ENCODE data around the gene CFAP69.
A peak's percentile ranks its signal among the peaks of the same experiment; 100 is the strongest.

Gene CFAP69

DNA sequence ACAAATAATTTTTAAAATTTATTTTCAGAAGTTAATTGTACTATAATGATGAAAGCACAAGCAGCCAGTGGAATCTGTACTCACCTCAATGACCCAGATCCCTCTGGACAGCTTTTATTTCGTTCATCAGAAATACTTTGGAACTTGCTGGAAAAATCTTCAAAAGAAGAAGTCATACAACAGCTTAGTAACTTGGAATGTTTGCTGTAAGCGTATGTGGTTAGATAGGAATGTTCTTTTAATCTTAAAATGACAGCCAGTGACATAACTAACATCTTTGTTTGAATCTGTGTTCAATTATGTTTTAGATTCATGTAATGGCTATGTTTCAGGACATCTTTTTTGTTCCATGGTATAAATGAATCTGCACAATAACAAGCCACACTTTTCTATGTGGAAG, 26.8 kb downstream of the CFAP69 start:
- Histone ChIP-seq H3K4me3 (ENCODE audit: low read length) (no peak overlapping the region), H3K9ac (ENCODE audit: low read length) (peak overlapping the region; percentile 44), H3K9me3 (ENCODE audit: control insufficient read depth, low read length) (no peaks in the 10 kb centered on the region), H3K36me3 (ENCODE audit: control insufficient read depth, insufficient read depth, low read length, severe bottlenecking) (peaks cover 3% of the 10 kb centered on the region), H3K27me3 (replicated peaks; ENCODE audit: control insufficient read depth, insufficient read depth, low read length) (no peaks in the 10 kb centered on the region), H3K4me1 (ENCODE audit: control insufficient read depth, insufficient read depth, low read length) (peaks cover 59% of the 10 kb centered on the region)
- DNase-seq (ENCODE audit: low read depth): peak; percentile 84

DNA sequence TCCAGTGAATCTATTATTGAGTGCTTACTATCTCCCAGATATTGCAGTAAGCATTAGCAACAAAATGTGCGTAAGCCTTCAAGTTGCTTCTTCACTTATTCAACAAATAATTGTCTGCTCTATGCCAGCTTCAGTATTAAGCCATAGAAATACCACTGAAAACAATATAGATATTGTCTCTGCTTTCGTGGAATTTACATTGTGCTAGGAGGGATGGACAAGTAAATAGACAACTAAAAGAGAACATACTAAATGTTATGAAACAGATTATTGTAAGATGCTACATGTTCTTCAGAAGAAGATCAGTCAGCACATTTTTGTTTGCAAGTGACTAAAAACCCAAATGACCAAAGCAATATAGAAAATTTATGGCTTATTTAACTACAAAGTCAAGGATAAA, 27.3 kb downstream of the CFAP69 start:
- H3K4me3 ChIP-seq (ENCODE audit: low read length): no peak overlapping the region
- no peaks in the 10 kb centered on the region for H3K27me3 ChIP-seq (replicated peaks; ENCODE audit: control insufficient read depth, insufficient read depth, low read length)
- peak; percentile 3 for DNase-seq (ENCODE audit: low read depth)
- no peaks in the 10 kb centered on the region for H3K9me3 ChIP-seq (ENCODE audit: control insufficient read depth, low read length)
- peaks cover 3% of the 10 kb centered on the region for H3K36me3 ChIP-seq (ENCODE audit: control insufficient read depth, insufficient read depth, low read length, severe bottlenecking)
- H3K4me1 ChIP-seq (ENCODE audit: control insufficient read depth, insufficient read depth, low read length): peaks cover 56% of the 10 kb centered on the region
- peak overlapping the region; percentile 10 for H3K9ac ChIP-seq (ENCODE audit: low read length)

DNA sequence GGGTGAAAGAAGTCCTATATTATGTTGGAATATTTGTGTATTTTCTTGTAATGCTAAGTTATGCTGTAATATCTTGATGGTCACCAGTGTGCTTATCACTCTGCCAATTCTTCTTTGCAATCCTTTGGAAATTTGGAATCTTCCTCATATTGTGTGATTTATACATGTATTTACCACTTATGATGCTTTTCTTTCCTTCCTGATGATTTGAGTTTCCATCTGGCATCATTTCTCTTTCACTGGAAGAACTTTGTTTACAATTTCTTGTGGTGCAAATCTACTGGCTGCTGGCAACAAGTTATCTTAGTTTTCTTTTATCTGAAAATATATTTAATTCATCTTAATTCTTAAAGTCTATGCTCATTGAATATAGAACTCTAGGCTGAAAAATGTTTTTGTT, 29.2 kb downstream of the CFAP69 start:
- Histone ChIP-seq H3K4me1 (ENCODE audit: control insufficient read depth, insufficient read depth, low read length) (peaks cover 43% of the 10 kb centered on the region), H3K4me3 (ENCODE audit: low read length) (no peak overlapping the region)
- DNase-seq (ENCODE audit: low read depth): no peak

DNA sequence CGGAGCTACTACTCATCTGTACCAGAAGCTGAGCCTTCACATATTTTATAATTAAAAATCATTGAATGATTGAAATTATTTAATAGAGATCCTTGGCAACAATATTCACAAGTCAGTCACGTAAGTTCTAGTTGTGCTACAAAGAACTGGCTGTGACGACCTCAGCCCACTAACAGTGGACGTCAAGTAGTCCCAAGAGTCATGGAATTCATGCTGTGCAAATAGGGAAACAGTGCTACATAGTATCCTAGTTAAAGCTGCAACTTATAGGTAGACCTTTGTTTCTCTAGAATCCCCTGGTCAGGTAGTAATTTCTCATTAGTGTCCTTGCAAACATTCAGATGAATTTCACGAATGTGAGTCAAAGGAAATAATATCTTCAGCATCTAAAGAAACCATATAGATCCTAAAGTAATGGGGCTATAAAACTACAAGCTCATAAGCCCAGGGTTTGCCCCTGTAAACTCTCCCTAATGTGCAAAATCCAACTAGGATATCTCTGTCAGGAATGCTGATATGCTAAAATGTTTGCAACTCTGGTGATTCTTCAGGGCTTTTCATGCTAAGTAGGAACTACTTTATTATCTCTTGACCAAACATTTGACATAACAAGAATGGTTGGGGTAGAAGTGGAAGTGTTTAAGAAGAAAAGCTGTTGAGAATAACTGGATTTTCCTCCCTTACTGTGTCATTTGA, 31.2 kb downstream of the CFAP69 start:
- peaks cover 25% of the 10 kb centered on the region for H3K4me1 ChIP-seq (ENCODE audit: control insufficient read depth, insufficient read depth, low read length)
- H3K36me3 ChIP-seq (ENCODE audit: control insufficient read depth, insufficient read depth, low read length, severe bottlenecking): peaks cover 7% of the 10 kb centered on the region
- H3K9ac ChIP-seq (ENCODE audit: low read length): no peak overlapping the region
- H3K9me3 ChIP-seq (ENCODE audit: control insufficient read depth, low read length): no peaks in the 10 kb centered on the region
- no peak for DNase-seq (ENCODE audit: low read depth)
- no peaks in the 10 kb centered on the region for H3K27me3 ChIP-seq (replicated peaks; ENCODE audit: control insufficient read depth, insufficient read depth, low read length)
- no peak overlapping the region for H3K4me3 ChIP-seq (ENCODE audit: low read length)

More for the DNA sequence above, 29.2 kb downstream of the CFAP69 start:
- Histone ChIP-seq H3K27me3 (replicated peaks; ENCODE audit: control insufficient read depth, insufficient read depth, low read length) (no peaks in the 10 kb centered on the region), H3K9me3 (ENCODE audit: control insufficient read depth, low read length) (no peaks in the 10 kb centered on the region), H3K9ac (ENCODE audit: low read length) (no peak overlapping the region), H3K36me3 (ENCODE audit: control insufficient read depth, insufficient read depth, low read length, severe bottlenecking) (peaks cover 3% of the 10 kb centered on the region)

DNA sequence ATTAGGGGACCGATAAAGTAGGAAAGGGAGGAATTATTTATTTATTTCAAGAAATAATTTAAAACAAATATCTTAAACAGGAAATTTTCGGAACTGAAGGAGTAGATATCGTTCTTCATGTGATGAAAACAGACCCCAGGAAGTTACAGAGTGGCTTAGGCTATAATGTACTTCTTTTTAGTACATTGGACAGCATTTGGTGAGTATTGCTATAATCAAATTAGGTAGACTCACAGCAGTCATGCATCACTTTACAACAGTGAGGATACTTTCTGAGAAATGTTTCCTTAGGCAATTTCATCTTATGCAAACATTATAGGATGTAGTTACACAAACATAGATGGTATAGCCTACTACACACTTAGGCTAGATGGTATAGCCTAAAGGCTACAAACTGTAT, 43.2 kb downstream of the CFAP69 start:
- H3K4me3 ChIP-seq (ENCODE audit: low read length): no peak overlapping the region
- no peak overlapping the region for H3K9ac ChIP-seq (ENCODE audit: low read length)
- DNase-seq (ENCODE audit: low read depth): no peak
- peaks cover 36% of the 10 kb centered on the region for H3K36me3 ChIP-seq (ENCODE audit: control insufficient read depth, insufficient read depth, low read length, severe bottlenecking)
- H3K4me1 ChIP-seq (ENCODE audit: control insufficient read depth, insufficient read depth, low read length): no peaks in the 10 kb centered on the region
- H3K27me3 ChIP-seq (replicated peaks; ENCODE audit: control insufficient read depth, insufficient read depth, low read length): no peaks in the 10 kb centered on the region
- peaks cover 9% of the 10 kb centered on the region for H3K9me3 ChIP-seq (ENCODE audit: control insufficient read depth, low read length)

DNA sequence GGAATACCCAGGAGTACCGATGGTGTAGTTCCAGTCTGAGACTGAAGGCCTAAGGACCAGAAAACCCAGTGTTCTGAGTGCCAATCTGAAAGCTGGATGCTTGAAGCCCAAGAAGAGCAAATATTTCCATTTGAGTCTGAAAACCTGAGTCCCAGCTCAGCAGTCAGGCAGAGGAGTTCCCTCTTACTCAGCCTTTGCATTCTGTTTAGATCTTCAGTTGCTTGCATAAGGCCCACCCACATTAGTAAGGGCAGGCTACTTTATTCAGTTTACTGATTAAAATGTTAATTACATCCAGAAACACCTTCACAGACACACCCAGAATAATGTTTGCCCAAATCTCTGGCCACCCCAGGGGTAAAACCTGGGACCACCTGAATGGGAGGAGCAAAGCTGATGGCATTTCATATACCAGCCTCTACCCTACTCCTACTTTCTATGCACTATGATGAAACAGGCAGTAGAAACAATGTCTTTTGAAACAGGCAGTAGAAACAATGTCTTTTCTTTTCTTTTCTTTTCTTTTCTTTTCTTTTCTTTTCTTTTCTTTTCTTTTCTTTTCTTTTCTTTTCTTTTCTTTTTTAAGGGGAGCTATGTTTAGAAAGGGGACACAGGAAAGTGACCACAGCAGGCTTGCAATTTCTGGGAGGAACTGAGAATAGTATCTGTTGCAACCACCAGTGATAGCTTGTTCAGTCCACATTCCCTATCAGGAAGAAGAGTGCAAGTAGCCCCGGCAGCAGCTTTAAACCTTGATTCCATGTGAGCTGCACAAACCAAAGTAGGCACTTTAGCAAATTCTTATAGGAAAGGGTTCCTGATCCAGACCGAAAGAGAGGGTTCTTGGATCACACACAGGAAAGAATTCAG, 45.5 kb downstream of the CFAP69 start:
- DNase-seq (ENCODE audit: low read depth): no peak
- peaks cover 9% of the 10 kb centered on the region for H3K9me3 ChIP-seq (ENCODE audit: control insufficient read depth, low read length)
- no peaks in the 10 kb centered on the region for H3K4me1 ChIP-seq (ENCODE audit: control insufficient read depth, insufficient read depth, low read length)
- no peak overlapping the region for H3K4me3 ChIP-seq (ENCODE audit: low read length)
- H3K36me3 ChIP-seq (ENCODE audit: control insufficient read depth, insufficient read depth, low read length, severe bottlenecking): peaks cover 42% of the 10 kb centered on the region
- H3K9ac ChIP-seq (ENCODE audit: low read length): no peak overlapping the region
- H3K27me3 ChIP-seq (replicated peaks; ENCODE audit: control insufficient read depth, insufficient read depth, low read length): no peaks in the 10 kb centered on the region

DNA sequence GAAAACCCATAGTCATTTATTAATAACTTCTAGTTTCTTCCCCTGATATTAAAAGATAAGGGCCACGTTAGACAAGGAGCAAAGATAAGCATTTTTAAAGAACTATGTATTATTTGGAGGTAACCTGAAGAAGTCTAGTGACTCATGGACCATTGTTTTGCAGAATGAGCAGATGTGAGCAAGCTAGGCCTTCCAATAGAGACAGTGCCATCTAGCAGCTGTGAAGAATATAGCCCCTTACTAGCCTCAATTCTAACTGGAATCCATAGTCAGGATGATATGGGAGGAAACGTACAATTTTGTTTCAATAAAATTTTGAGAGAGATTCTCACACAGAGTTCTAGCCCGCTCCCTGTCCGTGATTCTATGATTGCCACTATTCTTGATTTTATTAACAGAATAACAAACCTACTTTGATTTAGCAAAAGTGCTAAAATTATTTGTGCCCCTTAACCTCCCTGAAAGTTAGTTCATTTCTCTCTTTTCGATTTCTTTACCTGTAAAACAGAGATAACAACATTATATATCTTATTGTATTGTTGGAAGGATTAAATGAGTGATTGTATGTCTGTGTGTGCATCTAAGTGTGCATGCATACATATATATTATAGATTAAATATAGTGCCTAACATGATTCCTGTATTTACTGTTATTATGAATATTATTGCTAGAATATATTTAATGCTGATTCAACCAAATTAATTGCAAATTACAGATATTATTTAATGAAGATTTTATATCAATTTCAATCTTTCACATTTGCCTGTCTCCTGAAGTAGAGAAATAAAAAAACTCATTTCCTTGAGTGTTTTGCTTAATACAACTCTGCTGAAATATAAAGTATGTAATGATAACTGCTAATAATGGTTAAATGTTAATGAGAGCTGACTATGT, 53.4 kb downstream of the CFAP69 start:
- peaks cover 7% of the 10 kb centered on the region for H3K4me1 ChIP-seq (ENCODE audit: control insufficient read depth, insufficient read depth, low read length)
- H3K9me3 ChIP-seq (ENCODE audit: control insufficient read depth, low read length): no peaks in the 10 kb centered on the region
- H3K9ac ChIP-seq (ENCODE audit: low read length): no peak overlapping the region
- no peak overlapping the region for H3K4me3 ChIP-seq (ENCODE audit: low read length)
- H3K27me3 ChIP-seq (replicated peaks; ENCODE audit: control insufficient read depth, insufficient read depth, low read length): no peaks in the 10 kb centered on the region
- H3K36me3 ChIP-seq (ENCODE audit: control insufficient read depth, insufficient read depth, low read length, severe bottlenecking): peaks cover 8% of the 10 kb centered on the region
- peak; percentile 83 for DNase-seq (ENCODE audit: low read depth)

DNA sequence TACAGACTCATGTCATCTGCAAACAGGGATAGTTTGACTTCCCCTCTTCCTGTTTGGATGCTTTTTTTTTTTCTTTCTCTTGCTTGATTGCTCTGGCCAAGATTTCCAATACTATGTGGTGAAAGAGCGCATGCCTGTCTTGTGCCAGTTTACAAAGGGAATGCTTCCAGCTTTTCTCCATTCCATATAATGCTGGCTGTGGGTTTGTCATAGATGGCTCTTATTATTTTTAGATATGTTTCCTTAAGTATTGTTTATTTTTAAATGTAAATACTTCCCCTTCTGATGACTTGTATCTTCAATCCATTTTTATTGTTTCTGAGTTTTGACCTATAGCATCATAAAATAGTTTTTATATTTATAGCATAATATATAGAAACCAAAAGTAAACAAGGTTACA, 58.3 kb downstream of the CFAP69 start:
- Histone ChIP-seq H3K9me3 (ENCODE audit: control insufficient read depth, low read length) (no peaks in the 10 kb centered on the region), H3K9ac (ENCODE audit: low read length) (no peak overlapping the region), H3K36me3 (ENCODE audit: control insufficient read depth, insufficient read depth, low read length, severe bottlenecking) (peaks cover 7% of the 10 kb centered on the region), H3K4me1 (ENCODE audit: control insufficient read depth, insufficient read depth, low read length) (peaks cover 19% of the 10 kb centered on the region), H3K27me3 (replicated peaks; ENCODE audit: control insufficient read depth, insufficient read depth, low read length) (no peaks in the 10 kb centered on the region), H3K4me3 (ENCODE audit: low read length) (no peak overlapping the region)
- no peak for DNase-seq (ENCODE audit: low read depth)

DNA sequence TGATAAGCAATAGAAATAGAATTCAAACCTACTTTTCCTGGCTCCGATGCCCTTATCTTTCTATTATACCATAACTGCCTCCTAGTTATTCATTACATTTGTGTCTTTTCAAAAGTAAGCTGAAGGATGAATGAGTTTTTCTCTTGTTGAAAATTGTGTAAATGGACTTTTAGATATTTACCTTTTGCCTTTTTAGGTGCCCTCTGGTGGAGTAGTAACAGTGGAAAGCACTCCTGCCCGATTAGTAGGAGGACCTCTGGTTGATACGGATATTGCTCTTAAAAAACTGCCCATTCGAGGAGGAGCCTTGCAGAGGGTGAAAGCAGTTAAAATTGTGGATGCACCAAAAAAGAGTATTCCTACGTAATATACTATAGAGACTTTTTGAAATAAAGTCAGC, 64.9 kb downstream of the CFAP69 start:
- no peak for DNase-seq (ENCODE audit: low read depth)
- no peak overlapping the region for H3K9ac ChIP-seq (ENCODE audit: low read length)
- H3K36me3 ChIP-seq (ENCODE audit: control insufficient read depth, insufficient read depth, low read length, severe bottlenecking): peaks cover 32% of the 10 kb centered on the region
- H3K4me1 ChIP-seq (ENCODE audit: control insufficient read depth, insufficient read depth, low read length): no peaks in the 10 kb centered on the region
- H3K4me3 ChIP-seq (ENCODE audit: low read length): no peak overlapping the region
- no peaks in the 10 kb centered on the region for H3K9me3 ChIP-seq (ENCODE audit: control insufficient read depth, low read length)
- no peaks in the 10 kb centered on the region for H3K27me3 ChIP-seq (replicated peaks; ENCODE audit: control insufficient read depth, insufficient read depth, low read length)

DNA sequence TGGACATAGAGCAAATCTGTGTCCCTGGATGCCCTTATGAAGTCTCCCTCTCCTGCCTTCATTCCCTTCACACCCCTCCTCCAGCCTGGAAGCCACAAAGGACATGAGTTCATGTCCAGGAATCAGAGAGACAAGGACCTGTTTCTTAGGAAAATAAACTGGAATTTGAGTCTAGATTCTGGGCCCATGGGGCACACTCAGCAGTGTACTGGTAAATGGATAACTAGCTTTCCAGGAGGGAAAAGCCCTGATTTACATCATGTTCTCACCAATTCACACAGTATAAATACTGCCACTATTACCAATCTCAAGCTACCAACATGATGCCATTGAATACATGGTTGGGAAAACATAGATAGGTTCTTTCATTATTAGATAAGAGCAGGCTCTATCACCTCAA, 66.2 kb downstream of the CFAP69 start:
- Histone ChIP-seq H3K36me3 (ENCODE audit: control insufficient read depth, insufficient read depth, low read length, severe bottlenecking) (peaks cover 32% of the 10 kb centered on the region), H3K4me3 (ENCODE audit: low read length) (no peak overlapping the region), H3K4me1 (ENCODE audit: control insufficient read depth, insufficient read depth, low read length) (no peaks in the 10 kb centered on the region), H3K9me3 (ENCODE audit: control insufficient read depth, low read length) (no peaks in the 10 kb centered on the region), H3K9ac (ENCODE audit: low read length) (no peak overlapping the region), H3K27me3 (replicated peaks; ENCODE audit: control insufficient read depth, insufficient read depth, low read length) (no peaks in the 10 kb centered on the region)
- DNase-seq (ENCODE audit: low read depth): no peak

DNA sequence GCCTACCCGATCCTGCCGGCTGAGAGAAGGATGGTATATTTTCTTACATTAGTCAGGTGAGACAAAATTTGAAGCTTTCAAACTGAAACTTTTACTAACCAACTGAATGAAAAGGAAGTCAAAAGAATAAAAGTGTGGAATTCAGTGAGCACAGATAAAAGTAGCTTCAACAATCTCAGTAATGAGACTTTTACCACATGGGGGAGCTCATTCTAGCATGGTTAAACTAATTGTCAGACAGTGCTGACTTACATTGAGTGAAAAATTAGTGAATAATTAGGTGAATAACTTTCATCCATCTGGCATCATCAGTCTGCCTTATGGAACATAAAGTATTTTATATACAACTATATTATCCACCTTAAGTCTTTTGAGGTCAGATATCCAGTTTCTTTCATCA, 67.8 kb downstream of the CFAP69 start:
- peak; percentile 6 for DNase-seq (ENCODE audit: low read depth)
- H3K9ac ChIP-seq (ENCODE audit: low read length): no peak overlapping the region
- H3K9me3 ChIP-seq (ENCODE audit: control insufficient read depth, low read length): no peaks in the 10 kb centered on the region
- no peaks in the 10 kb centered on the region for H3K4me1 ChIP-seq (ENCODE audit: control insufficient read depth, insufficient read depth, low read length)
- no peak overlapping the region for H3K4me3 ChIP-seq (ENCODE audit: low read length)
- peaks cover 30% of the 10 kb centered on the region for H3K36me3 ChIP-seq (ENCODE audit: control insufficient read depth, insufficient read depth, low read length, severe bottlenecking)
- no peaks in the 10 kb centered on the region for H3K27me3 ChIP-seq (replicated peaks; ENCODE audit: control insufficient read depth, insufficient read depth, low read length)
